NT2/D1 (cell line): ENCODE results near the gene SIM1.

Source experiments
- SUZ12 ChIP-seq: IDR thresholded peaks from 2 replicates; pipeline ENCODE4 v1.6.1; 2011; ENCODE audit not compliant: insufficient read length, insufficient read depth; ENCODE audit errors: extremely low read depth
- YY1 ChIP-seq: IDR thresholded peaks from 2 replicates; pipeline ENCODE4 v1.6.1; 2011; ENCODE audit not compliant: insufficient read length, insufficient read depth

- TF ChIP-seq SUZ12 (no peak), YY1 (no peak)
Observed at GRCh38 chr6:100449239-100449691, 15.5 kb downstream of the SIM1 start.
